Liver (tissue), 9 donors: ENCODE results near the gene H1-8. TPM values are rescaled to one million over a fixed set of nuclear protein-coding genes. Genes with fewer than 3 reads are reported as not detected.
"Not testable (repeated sequence)": the region's sequence is repeated elsewhere in the genome, so short reads cannot be mapped to it uniquely, and the experiment has no call there.

Source experiments
- DNase-seq: peaks from one replicate; pipeline ENCODE4 v3.0.0-alpha.2; 2017; ENCODE audit warnings: low spot score
- H3K27ac ChIP-seq, 2 donors: one replicate each; pipeline ENCODE4 v1.7.0; 2013; ENCODE audit warnings: inconsistent platforms in 2 of 2, low read length in 2 of 2, control low read depth in 1 of 2, low read depth in 1 of 2, mild to moderate bottlenecking in 1 of 2
- H3K27me3 ChIP-seq, 4 donors: one replicate each; pipeline versions ENCODE4 v1.6.1 to v1.7.0; 2013; ENCODE audit warnings: low read length in 3 of 4, inconsistent platforms in 1 of 4, mild to moderate bottlenecking in 1 of 4, moderate library complexity in 1 of 4; ENCODE audit not compliant: control insufficient read depth in 4 of 4, insufficient read depth in 4 of 4
- H3K36me3 ChIP-seq, 4 donors: one replicate each; pipeline versions ENCODE4 v1.6.1 to v1.7.0; 2013; ENCODE audit warnings: low read length in 3 of 4, mild to moderate bottlenecking in 3 of 4, low read depth in 1 of 4, moderate library complexity in 1 of 4; ENCODE audit not compliant: control insufficient read depth in 4 of 4, insufficient read depth in 3 of 4
- H3K4me1 ChIP-seq, 4 donors: one replicate each; pipeline versions ENCODE4 v1.6.1 to v1.7.0; 2013; ENCODE audit warnings: low read length in 3 of 4, mild to moderate bottlenecking in 3 of 4, moderate library complexity in 1 of 4; ENCODE audit not compliant: control insufficient read depth in 4 of 4, insufficient read depth in 4 of 4
- H3K4me3 ChIP-seq, 3 donors: one replicate each; pipeline versions ENCODE4 v1.6.1 to v1.7.0; 2013; ENCODE audit warnings: low read length in 3 of 3, control low read depth in 1 of 3, low read depth in 1 of 3, mild to moderate bottlenecking in 1 of 3
- H3K9ac ChIP-seq, 2 donors: one replicate each; pipeline ENCODE4 v1.7.0; 2013; ENCODE audit warnings: low read length in 2 of 2, mild to moderate bottlenecking in 2 of 2, moderate library complexity in 2 of 2, control low read depth in 1 of 2, low read depth in 1 of 2
- H3K9me3 ChIP-seq, 4 donors: one replicate each; pipeline versions ENCODE4 v1.6.1 to v1.7.0; 2013; ENCODE audit warnings: low read length in 3 of 4; ENCODE audit not compliant: control insufficient read depth in 4 of 4
- EGR1 ChIP-seq, 2 donors: IDR thresholded peaks; 2 replicates each; pipeline ENCODE4 v1.6.1; 2016 to 2018; ENCODE audit warnings: antibody characterized with exemption in 2 of 2, low read depth in 2 of 2
- FOXA1 ChIP-seq: IDR thresholded peaks from 2 replicates; pipeline ENCODE4 v1.6.1; 2016; ENCODE audit warnings: antibody characterized with exemption
- FOXA2 ChIP-seq: IDR thresholded peaks from 2 replicates; pipeline ENCODE4 v1.6.1; 2016; ENCODE audit warnings: antibody characterized with exemption
- GABPA ChIP-seq, 2 donors: IDR thresholded peaks in 1 of 2; conservative IDR thresholded peaks in 1 of 2; 2 replicates each; pipeline ENCODE4 v1.6.1; 2016; ENCODE audit warnings: antibody characterized with exemption in 2 of 2, mild to moderate bottlenecking in 1 of 2, moderate library complexity in 1 of 2
- HNF4A ChIP-seq, 2 donors: conservative IDR thresholded peaks; 2 replicates each; pipeline ENCODE4 v1.6.1; 2016; ENCODE audit warnings: antibody characterized with exemption in 2 of 2, mild to moderate bottlenecking in 2 of 2
- JUND ChIP-seq, 2 donors: IDR thresholded peaks; 2 replicates each; pipeline ENCODE4 v1.6.1; 2016; ENCODE audit warnings: antibody characterized with exemption in 2 of 2
- RXRA ChIP-seq, 2 donors: IDR thresholded peaks; 2 replicates each; pipeline ENCODE4 v1.6.1; 2017 to 2018; ENCODE audit warnings: antibody characterized with exemption in 2 of 2, mild to moderate bottlenecking in 1 of 2
- SP1 ChIP-seq: IDR thresholded peaks from 2 replicates; pipeline ENCODE4 v1.6.1; 2018; ENCODE audit warnings: antibody characterized with exemption, mild to moderate bottlenecking
- TAF1 ChIP-seq: conservative IDR thresholded peaks from 2 replicates; pipeline ENCODE4 v1.6.1; 2016; ENCODE audit warnings: antibody characterized with exemption, mild to moderate bottlenecking
- YY1 ChIP-seq: IDR thresholded peaks from 2 replicates; pipeline ENCODE4 v1.6.1; 2016; ENCODE audit warnings: antibody characterized with exemption, mild to moderate bottlenecking
- ZBTB33 ChIP-seq: IDR thresholded peaks from 2 replicates; pipeline ENCODE4 v1.6.1; 2016; ENCODE audit warnings: antibody characterized with exemption
- whole genome bisulfite sequencing: extraction: QIAGEN DNeasy Blood & Tissue Kit; methylation state at CpG from one replicate; pipeline ENCODE4 v1.1.7; 2013; 5-methylcytosine and 5-hydroxymethylcytosine counted together
- polyA plus RNA-seq, 2 donors: library from polyadenylated mRNA; stranded (reverse) in 1 of 2; unstranded in 1 of 2; fragments of 200-250 nt in 1 of 2; fragments of >200 nt in 1 of 2; fragmentation: Nextera tagmentation in 1 of 2; extraction: Ambion mirVana in 1 of 2; gene quantifications; one replicate each; pipeline versions ENCODE4 v1.2.1 to v1.2.3, GENCODE V29; 2013 to 2015
- total RNA-seq, 2 donors: library from RNA; depleted of rRNA; stranded (reverse); fragments of >200 nt; gene quantifications; one replicate each; pipeline ENCODE4 v1.2.3, GENCODE V29; 2014
- TF ChIP-seq, protein P1 (sequence below): fragments of 150-350 bp; IDR thresholded peaks from 2 replicates; pipeline ENCODE4 v1.5.1; 2017; ENCODE audit warnings: improper control_type of control experiment, low read depth, low read length; ENCODE audit not compliant: missing input control
- donor health status: healthy.
- donor health status: healthy.
- donor health status: healthy.
- donor health status: healthy.
- donor health status: healthy.

The H1-8 gene
- total and polyA plus RNA-seq, 4 donors: not detected

GRCh38 chr3:129543999-129544398 is 1.0 kb downstream of the H1-8 start:
- Histone ChIP-seq H3K27me3 (no peaks in the 10 kb centered on the region), H3K9ac (no peak overlapping the region), H3K4me3 (no peak overlapping the region), H3K9me3 (no peaks in the 10 kb centered on the region), H3K27ac (no peak overlapping the region), H3K36me3 (no peaks in the 10 kb centered on the region), H3K4me1 (no peaks in the 10 kb centered on the region)
- 82% methylated on average over 9 of the region's 9 CpGs for WGBS
- TF ChIP-seq GABPA (IDR thresholded peaks at IDR 0.05 in 1 of 2, conservative IDR thresholded peaks at IDR 0.05 in 1 of 2): no peak
- TF ChIP-seq ZBTB33: no peak
- no peak for TF ChIP-seq JUND (IDR thresholded peaks at IDR 0.05)
- TF ChIP-seq YY1: no peak
- no peak for TF ChIP-seq HNF4A (conservative IDR thresholded peaks at IDR 0.05)
- TF ChIP-seq RXRA (IDR thresholded peaks at IDR 0.05): no peak
- no peak for TF ChIP-seq EGR1 (IDR thresholded peaks at IDR 0.05; ENCODE audit: low read depth in 2 of 2)
- no peak for TF ChIP-seq FOXA1
- no peak for TF ChIP-seq SP1
- TF ChIP-seq FOXA2: no peak
- TF ChIP-seq, protein P1, sequence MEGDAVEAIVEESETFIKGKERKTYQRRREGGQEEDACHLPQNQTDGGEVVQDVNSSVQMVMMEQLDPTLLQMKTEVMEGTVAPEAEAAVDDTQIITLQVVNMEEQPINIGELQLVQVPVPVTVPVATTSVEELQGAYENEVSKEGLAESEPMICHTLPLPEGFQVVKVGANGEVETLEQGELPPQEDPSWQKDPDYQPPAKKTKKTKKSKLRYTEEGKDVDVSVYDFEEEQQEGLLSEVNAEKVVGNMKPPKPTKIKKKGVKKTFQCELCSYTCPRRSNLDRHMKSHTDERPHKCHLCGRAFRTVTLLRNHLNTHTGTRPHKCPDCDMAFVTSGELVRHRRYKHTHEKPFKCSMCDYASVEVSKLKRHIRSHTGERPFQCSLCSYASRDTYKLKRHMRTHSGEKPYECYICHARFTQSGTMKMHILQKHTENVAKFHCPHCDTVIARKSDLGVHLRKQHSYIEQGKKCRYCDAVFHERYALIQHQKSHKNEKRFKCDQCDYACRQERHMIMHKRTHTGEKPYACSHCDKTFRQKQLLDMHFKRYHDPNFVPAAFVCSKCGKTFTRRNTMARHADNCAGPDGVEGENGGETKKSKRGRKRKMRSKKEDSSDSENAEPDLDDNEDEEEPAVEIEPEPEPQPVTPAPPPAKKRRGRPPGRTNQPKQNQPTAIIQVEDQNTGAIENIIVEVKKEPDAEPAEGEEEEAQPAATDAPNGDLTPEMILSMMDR: no peak
- DNase-seq: no peak

- not testable (repeated sequence) for H3K36me3 ChIP-seq, H3K27ac ChIP-seq, DNase-seq, H3K4me3 ChIP-seq, H3K9me3 ChIP-seq, H3K4me1 ChIP-seq, H3K9ac ChIP-seq, H3K27me3 ChIP-seq
- 90% methylated on average over 3 of the region's 3 CpGs for WGBS
Measured at GRCh38 chr3:129545951-129546350, 3.0 kb downstream of the H1-8 start.

- Histone ChIP-seq H3K4me3 (no peak overlapping the region), H3K9ac (no peak overlapping the region), H3K36me3 (no peaks in the 10 kb centered on the region), H3K27me3 (no peaks in the 10 kb centered on the region), H3K27ac (no peak overlapping the region), H3K9me3 (no peaks in the 10 kb centered on the region), H3K4me1 (no peaks in the 10 kb centered on the region)
- TF ChIP-seq EGR1 (IDR thresholded peaks at IDR 0.05; ENCODE audit: low read depth in 2 of 2) (no peak), TAF1 (no peak), FOXA2 (no peak)
- WGBS: 96% methylated on average over 24 of the region's 24 CpGs
- DNase-seq: no peak
Measured at GRCh38 chr3:129547241-129547640, 4.3 kb downstream of the H1-8 start.
